Renal cortical epithelial cell (primary cell): Measurements from ENCODE around the gene MYO15A. TPM values are rescaled to one million over a fixed set of nuclear protein-coding genes. Genes with fewer than 3 reads are reported as not detected.
A peak's percentile ranks its signal among the peaks of the same experiment; 100 is the strongest.

Experiments used
- DNase-seq: peaks from one replicate; pipeline ENCODE4 v3.0.0-alpha.2; 2011; ENCODE audit warnings: low read depth
- total RNA-seq: library from RNA; depleted of rRNA; stranded (reverse); fragments of >200 nt; gene quantifications from 2 replicates; pipeline ENCODE4 v1.2.3, GENCODE V29; 2014

The MYO15A gene
- total RNA-seq, 1 donor from 2014 or later = 0.45 TPM

DNA sequence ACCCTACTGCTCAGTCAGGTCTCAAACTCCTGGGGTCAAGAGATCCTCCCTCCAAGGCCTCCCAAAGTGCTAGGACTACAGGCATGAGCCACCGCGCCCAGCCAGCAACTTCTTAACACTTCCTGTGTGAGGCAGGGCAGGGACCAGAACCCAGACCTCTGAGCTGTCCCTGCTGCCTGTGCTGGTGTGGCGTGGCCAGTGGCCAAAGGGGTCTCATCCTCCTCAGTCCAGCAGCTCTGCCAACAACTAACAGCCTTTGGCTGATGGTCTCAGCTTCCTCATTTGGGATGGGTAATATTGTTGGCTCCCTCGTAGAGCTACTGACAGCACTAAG is 115.5 kb downstream of the MYO15A start:
- no peak for DNase-seq

GRCh38 chr17:18224387-18225120 is 116.0 kb downstream of the MYO15A start:
- no peak for DNase-seq

GRCh38 chr17:18225121-18225641 is 116.6 kb downstream of the MYO15A start, which contains the start of gene LLGL1:
Gene LLGL1, plus strand, starts transcription at chr17:18225635. Its CDS starts 48 bp downstream, at chr17:18225683.
- peak; percentile 65 for DNase-seq

GRCh38 chr17:18225642-18226283 is 117.2 kb downstream of the MYO15A start:
- no peak for DNase-seq

DNA sequence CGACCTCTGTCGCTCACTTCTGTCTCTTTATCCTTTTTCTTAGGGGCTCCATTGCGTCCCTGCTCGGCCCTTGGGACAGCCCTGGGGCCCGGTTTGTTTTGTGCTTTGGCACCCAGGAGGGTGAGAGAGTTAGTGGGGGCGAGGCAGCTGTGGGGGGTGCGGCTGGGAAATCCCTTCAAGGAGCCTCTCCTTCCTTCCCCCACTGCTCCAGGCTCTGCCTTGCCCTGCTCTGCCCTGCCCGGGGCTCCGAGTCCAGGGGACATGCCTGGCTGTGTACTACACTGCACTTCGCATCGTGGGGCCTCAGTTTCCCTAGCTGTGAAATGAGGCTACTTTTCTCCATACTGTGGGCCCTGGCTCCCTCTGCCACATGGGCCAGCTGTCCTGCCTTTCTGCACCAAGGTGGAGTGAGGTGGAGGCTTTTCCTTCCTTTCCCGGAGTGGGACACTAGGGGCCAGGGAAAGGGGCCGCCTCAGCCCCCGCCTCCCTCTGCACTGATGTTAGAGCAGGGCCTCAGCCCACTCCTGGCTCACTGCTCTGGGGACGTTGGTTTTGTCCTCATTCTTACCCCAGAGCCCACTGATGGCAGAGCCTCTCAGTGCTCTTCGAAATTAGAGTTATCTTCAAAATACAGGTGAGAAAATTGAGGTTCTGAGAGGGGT is 117.9 kb downstream of the MYO15A start:
- DNase-seq = no peak

- no peak for DNase-seq
Measured at GRCh38 chr17:18227635-18228034, 119.1 kb downstream of the MYO15A start.

- DNase-seq = no peak
Measured at GRCh38 chr17:18228176-18228682, 119.7 kb downstream of the MYO15A start.

GRCh38 chr17:18229254-18229653 is 120.7 kb downstream of the MYO15A start:
- DNase-seq = no peak

Other genes starting within 250 kb of the MYO15A start
- 15.3 and 58.5 TPM in 2 replicates for gene TOM1L2, start 136.4 kb upstream of the MYO15A start, total RNA-seq
- 2.6 and 6.1 TPM in 2 replicates for gene DRC3, start 135.9 kb upstream of the MYO15A start, total RNA-seq
- gene ATPAF2, start 69.6 kb upstream of the MYO15A start, total RNA-seq = 15.1 and 17.4 TPM in 2 replicates
- 2.6 and 9.4 TPM in 2 replicates for gene GID4, start 69.3 kb upstream of the MYO15A start, total RNA-seq
- 36.5 and 39.6 TPM in 2 replicates for gene DRG2, start 20.8 kb upstream of the MYO15A start, total RNA-seq
- gene ALKBH5, start 75.1 kb downstream of the MYO15A start, total RNA-seq = 103 and 124 TPM in 2 replicates
- 30.4 and 46.4 TPM in 2 replicates for gene LLGL1, start 116.9 kb downstream of the MYO15A start, total RNA-seq
- 343 and 451 TPM in 2 replicates for gene FLII, start 150.0 kb downstream of the MYO15A start, total RNA-seq
- gene MIEF2, start 151.9 kb downstream of the MYO15A start, total RNA-seq = 88.2 and 154 TPM in 2 replicates
- 10.4 and 25.7 TPM in 2 replicates for gene TOP3A, start 206.2 kb downstream of the MYO15A start, total RNA-seq
- 15.1 and 38.8 TPM in 2 replicates for gene SMCR8, start 206.5 kb downstream of the MYO15A start, total RNA-seq